ENCODE measurements around the gene LDHD.

Gene LDHD

DNA sequence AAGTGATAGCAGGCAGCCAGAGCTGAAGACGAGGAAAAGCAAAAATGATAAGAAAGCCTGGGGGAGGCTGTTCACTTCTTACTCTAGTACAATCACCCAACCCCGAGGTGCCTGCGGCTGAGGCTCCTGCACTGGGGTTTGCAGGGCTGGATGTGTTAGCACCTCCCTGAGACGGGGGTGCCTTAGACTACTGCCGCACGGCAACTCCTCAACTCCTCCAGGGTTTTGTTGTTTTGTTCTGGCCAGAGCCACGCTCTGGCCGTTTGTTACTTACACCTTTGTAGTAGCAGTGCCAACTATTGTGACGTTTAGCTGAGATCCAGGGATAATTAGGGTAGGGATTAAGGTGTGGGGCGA is 51.5 kb downstream of the LDHD start:
- Histone ChIP-seq H3K9ac (ENCODE audit: low read length) (no peak overlapping the region), H3K36me3 (ENCODE audit: insufficient read depth, low read length) (no peaks in the 10 kb centered on the region), H3K9me2 (ENCODE audit: low read depth, low read length) (no peaks in the 10 kb centered on the region), H3F3A (ENCODE audit: insufficient read depth, low read length) (no peaks in the 10 kb centered on the region), H3K79me2 (ENCODE audit: insufficient read depth, low read length) (no peaks in the 10 kb centered on the region), H3K27me3 (ENCODE audit: insufficient read depth, low read length) (no peaks in the 10 kb centered on the region; the same call in 1 of the 2 replicates), H2AFZ (ENCODE audit: low read length) (no peak overlapping the region), H3K27ac (ENCODE audit: low read depth, low read length, poor library complexity, severe bottlenecking) (no peak overlapping the region), H3K9me3 (ENCODE audit: low read length) (no peaks in the 10 kb centered on the region), H3K4me1 (ENCODE audit: insufficient read depth, low read length, severe bottlenecking) (no peaks in the 10 kb centered on the region), H3K4me3 (ENCODE audit: low read depth, low read length, poor library complexity, severe bottlenecking) (no peak overlapping the region), H3K4me2 (ENCODE audit: low read length) (no peak overlapping the region), H4K20me1 (ENCODE audit: insufficient read depth, low read length) (no peaks in the 10 kb centered on the region)
- no peak for TF ChIP-seq EZH2 (IDR thresholded peaks at IDR 0.05; ENCODE audit: borderline replicate concordance, low read length)
- TF ChIP-seq, protein P1, sequence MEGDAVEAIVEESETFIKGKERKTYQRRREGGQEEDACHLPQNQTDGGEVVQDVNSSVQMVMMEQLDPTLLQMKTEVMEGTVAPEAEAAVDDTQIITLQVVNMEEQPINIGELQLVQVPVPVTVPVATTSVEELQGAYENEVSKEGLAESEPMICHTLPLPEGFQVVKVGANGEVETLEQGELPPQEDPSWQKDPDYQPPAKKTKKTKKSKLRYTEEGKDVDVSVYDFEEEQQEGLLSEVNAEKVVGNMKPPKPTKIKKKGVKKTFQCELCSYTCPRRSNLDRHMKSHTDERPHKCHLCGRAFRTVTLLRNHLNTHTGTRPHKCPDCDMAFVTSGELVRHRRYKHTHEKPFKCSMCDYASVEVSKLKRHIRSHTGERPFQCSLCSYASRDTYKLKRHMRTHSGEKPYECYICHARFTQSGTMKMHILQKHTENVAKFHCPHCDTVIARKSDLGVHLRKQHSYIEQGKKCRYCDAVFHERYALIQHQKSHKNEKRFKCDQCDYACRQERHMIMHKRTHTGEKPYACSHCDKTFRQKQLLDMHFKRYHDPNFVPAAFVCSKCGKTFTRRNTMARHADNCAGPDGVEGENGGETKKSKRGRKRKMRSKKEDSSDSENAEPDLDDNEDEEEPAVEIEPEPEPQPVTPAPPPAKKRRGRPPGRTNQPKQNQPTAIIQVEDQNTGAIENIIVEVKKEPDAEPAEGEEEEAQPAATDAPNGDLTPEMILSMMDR (IDR thresholded peaks at IDR 0.05; ENCODE audit: low read length), result no peak

DNA sequence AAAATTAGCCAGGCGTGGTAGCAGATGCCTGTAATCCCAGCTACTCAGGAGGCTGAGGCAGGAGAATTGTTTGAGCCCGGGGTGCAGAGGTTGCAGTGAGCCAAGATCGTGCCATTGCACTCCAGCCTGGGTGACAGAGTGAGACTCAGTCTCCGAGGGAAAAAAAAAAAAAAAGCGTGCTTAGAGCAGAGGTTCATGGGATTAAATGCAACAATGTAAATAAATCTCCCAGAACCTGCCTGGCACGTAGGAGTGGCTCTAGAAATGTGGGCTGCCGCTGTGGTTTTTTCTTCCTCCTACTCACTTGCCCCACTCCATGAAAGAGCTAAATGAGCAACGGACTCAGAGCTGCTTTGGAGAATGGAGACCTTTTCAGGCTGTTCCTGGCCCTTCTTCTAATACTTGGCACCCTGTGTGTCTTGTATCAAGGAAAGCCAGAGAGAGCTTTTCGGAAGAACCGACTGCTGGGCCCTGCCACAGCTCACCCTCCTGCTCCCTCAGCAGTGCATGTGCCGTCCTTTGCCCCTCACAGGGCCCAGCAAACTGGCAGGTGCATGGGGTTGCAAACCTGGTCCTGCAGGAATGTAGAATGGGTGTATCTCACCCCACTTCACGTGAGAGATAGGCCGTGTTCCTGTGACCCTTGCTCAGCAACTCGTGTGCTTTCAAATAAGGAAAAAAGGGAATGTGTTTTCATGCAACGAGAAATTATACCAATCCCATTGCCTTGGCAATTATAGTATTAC is 52.0 kb downstream of the LDHD start:
- Histone ChIP-seq H3K9ac (ENCODE audit: low read length) (no peak overlapping the region), H3K4me2 (ENCODE audit: low read length) (no peak overlapping the region)

DNA sequence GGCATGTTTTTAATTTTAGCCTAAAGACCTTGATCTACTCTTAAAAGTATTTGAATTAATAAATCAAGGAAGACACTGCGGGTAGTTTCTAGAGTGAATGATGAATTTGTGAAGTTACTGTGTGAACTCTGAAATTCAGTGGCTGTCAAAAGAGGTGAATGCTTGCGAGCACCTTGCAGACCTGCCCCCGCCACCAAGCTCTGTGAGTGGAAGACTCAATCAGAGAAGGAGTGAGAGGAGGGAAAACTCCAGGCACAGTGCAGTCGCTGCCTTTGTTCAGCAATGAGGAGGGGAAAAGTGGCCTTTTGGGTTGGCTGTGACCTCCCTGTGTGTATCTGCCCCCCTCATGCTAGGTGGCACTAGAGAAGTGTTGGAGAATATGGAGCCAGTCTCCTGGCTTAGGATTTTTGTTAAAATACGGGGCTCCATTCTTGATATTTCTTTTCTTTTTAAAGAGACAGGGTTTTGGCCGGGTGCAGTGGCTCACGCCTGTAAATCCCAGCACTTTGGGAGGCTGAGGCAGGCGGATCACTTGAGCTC is 53.0 kb downstream of the LDHD start:
- TF ChIP-seq, protein P1 (IDR thresholded peaks at IDR 0.05; ENCODE audit: low read length), result no peak
- TF ChIP-seq EZH2 (IDR thresholded peaks at IDR 0.05; ENCODE audit: borderline replicate concordance, low read length), result no peak
- H3K79me2 ChIP-seq (ENCODE audit: insufficient read depth, low read length), result no peaks in the 10 kb centered on the region

More for the DNA sequence above, 52.0 kb downstream of the LDHD start:
- Histone ChIP-seq H3F3A (ENCODE audit: insufficient read depth, low read length) (no peaks in the 10 kb centered on the region), H3K4me3 (ENCODE audit: low read depth, low read length, poor library complexity, severe bottlenecking) (no peak overlapping the region), H2AFZ (ENCODE audit: low read length) (no peak overlapping the region), H3K27me3 (ENCODE audit: insufficient read depth, low read length) (no peaks in the 10 kb centered on the region; the same call in 1 of the 2 replicates), H4K20me1 (ENCODE audit: insufficient read depth, low read length) (no peaks in the 10 kb centered on the region), H3K36me3 (ENCODE audit: insufficient read depth, low read length) (no peaks in the 10 kb centered on the region), H3K9me2 (ENCODE audit: low read depth, low read length) (no peaks in the 10 kb centered on the region), H3K79me2 (ENCODE audit: insufficient read depth, low read length) (no peaks in the 10 kb centered on the region), H3K27ac (ENCODE audit: low read depth, low read length, poor library complexity, severe bottlenecking) (no peak overlapping the region), H3K9me3 (ENCODE audit: low read length) (no peaks in the 10 kb centered on the region), H3K4me1 (ENCODE audit: insufficient read depth, low read length, severe bottlenecking) (no peaks in the 10 kb centered on the region)
- TF ChIP-seq, protein P1 (IDR thresholded peaks at IDR 0.05; ENCODE audit: low read length), result no peak
- no peak for TF ChIP-seq EZH2 (IDR thresholded peaks at IDR 0.05; ENCODE audit: borderline replicate concordance, low read length)

More for the DNA sequence above, 53.0 kb downstream of the LDHD start:
- Histone ChIP-seq H3K4me2 (ENCODE audit: low read length) (no peak overlapping the region), H4K20me1 (ENCODE audit: insufficient read depth, low read length) (no peaks in the 10 kb centered on the region), H3K36me3 (ENCODE audit: insufficient read depth, low read length) (no peaks in the 10 kb centered on the region), H3K27me3 (ENCODE audit: insufficient read depth, low read length) (no peaks in the 10 kb centered on the region; the same call in 1 of the 2 replicates), H3K4me3 (ENCODE audit: low read depth, low read length, poor library complexity, severe bottlenecking) (no peak overlapping the region), H3K9me3 (ENCODE audit: low read length) (no peaks in the 10 kb centered on the region), H3K9ac (ENCODE audit: low read length) (no peak overlapping the region), H3K9me2 (ENCODE audit: low read depth, low read length) (no peaks in the 10 kb centered on the region), H3K4me1 (ENCODE audit: insufficient read depth, low read length, severe bottlenecking) (no peaks in the 10 kb centered on the region), H3F3A (ENCODE audit: insufficient read depth, low read length) (no peaks in the 10 kb centered on the region), H3K27ac (ENCODE audit: low read depth, low read length, poor library complexity, severe bottlenecking) (no peak overlapping the region), H2AFZ (ENCODE audit: low read length) (no peak overlapping the region)

Data from OCI-LY1 (cell line).